Measurements from ENCODE around the gene WIPF2. TPM values are rescaled to one million over a fixed set of nuclear protein-coding genes. Genes with fewer than 3 reads are reported as not detected.

WIPF2 gene
- total and polyA plus RNA-seq, 8 donors = 6.3 to 21.7 (median 13.8) TPM

DNA sequence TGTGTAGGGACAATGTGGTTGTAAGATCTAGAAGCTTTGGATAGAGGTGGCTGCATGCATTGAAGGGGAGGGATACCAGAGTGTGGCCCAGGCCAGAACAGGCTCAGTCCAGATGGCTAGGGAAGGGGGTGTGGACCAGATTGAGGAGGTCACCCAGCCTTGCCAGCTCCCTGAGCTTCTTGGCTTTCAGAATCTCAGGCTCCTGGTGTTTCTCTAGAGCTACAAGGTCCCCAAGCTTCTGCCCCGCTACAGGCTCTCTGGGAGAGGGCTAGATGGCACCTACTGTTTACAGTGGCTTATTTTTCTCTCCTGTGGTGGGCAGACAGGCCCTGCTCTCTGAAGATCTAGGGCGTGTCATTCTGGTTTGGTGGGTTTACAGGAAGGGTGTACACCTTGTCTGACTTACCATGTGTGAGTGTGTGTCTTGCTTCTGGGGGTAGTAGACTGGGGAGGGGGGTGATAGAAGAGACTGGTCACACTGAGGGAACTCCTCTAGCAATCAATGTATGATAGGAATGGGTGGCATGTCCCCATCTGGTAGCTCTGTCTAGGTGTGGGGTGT lies 90.9 kb downstream of the WIPF2 start:
- ATAC-seq (peak in 2 of 4 donors; percentile 7 to 9), FAIRE-seq (no peak), DNase-seq (peak in 1 of 6 donors; percentile 14)
- no peaks in the 10 kb centered on the region for H3K9me3 ChIP-seq
- TF ChIP-seq, protein P1, sequence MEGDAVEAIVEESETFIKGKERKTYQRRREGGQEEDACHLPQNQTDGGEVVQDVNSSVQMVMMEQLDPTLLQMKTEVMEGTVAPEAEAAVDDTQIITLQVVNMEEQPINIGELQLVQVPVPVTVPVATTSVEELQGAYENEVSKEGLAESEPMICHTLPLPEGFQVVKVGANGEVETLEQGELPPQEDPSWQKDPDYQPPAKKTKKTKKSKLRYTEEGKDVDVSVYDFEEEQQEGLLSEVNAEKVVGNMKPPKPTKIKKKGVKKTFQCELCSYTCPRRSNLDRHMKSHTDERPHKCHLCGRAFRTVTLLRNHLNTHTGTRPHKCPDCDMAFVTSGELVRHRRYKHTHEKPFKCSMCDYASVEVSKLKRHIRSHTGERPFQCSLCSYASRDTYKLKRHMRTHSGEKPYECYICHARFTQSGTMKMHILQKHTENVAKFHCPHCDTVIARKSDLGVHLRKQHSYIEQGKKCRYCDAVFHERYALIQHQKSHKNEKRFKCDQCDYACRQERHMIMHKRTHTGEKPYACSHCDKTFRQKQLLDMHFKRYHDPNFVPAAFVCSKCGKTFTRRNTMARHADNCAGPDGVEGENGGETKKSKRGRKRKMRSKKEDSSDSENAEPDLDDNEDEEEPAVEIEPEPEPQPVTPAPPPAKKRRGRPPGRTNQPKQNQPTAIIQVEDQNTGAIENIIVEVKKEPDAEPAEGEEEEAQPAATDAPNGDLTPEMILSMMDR (IDR thresholded peaks at IDR 0.05) = no peak
- 69 to 75% methylated on average over 2 of the region's 2 CpGs for WGBS, 2 donors
- intact Hi-C loops (cut with DNase I) = loop anchor here in 2 of 3 donors (5.0 to 10.0 kb wide), 2 partner anchors 37 to 105 kb away; partner anchors contain the start of gene TOP2A (in 2 of the 2)
- peak overlapping the region in 2 of 4 donors; percentile 63 to 80 for H3K27ac ChIP-seq
- no peaks in the 10 kb centered on the region for H3K27me3 ChIP-seq
- H3K36me3 ChIP-seq = no peaks in the 10 kb centered on the region
- H3K4me3 ChIP-seq = peak overlapping the region in 1 of 4 donors; percentile 57
- peaks cover 7 to 56% (median 12%) of the 10 kb centered on the region in 3 donors for H3K4me1 ChIP-seq

GRCh38 chr17:40310882-40311391 lies 91.8 kb downstream of the WIPF2 start:
- peak in 2 of 6 donors; percentile 26 to 33 for DNase-seq
- WGBS, 2 donors = 41 to 43% methylated on average over 7 of the region's 7 CpGs

DNA sequence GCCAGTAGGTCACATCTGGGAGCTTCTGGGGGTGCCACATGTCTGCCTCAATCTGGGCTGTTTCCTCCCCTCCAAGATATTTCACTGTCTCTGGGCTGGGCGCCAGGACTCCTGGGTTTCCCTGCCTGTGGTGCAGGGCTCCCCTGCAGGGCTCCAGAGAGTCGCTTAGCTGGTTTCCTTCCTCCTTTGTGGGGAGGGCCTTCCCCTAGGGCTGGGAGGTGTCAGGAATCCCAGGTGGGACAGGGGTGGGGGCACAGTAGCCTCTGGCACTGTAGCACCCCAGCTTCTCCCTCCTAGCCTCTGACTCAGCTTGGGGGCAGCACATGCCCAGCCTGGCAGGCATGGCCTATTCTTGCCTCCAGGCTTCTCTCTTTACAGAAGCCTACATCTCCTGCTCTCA lies 92.5 kb downstream of the WIPF2 start:
- H3K4me1 ChIP-seq = peaks cover 13 to 72% (median 14%) of the 10 kb centered on the region in 3 donors
- ATAC-seq (peak in 2 of 4 donors; percentile 6 to 12), DNase-seq (peak in 3 of 6 donors; percentile 40 to 70 (median 62)), FAIRE-seq (no peak)
- no peaks in the 10 kb centered on the region for H3K36me3 ChIP-seq
- no peak overlapping the region for H3K4me3 ChIP-seq
- H3K9me3 ChIP-seq = no peaks in the 10 kb centered on the region
- intact Hi-C loops (cut with DNase I) = loop anchor here in 1 of 3 donors (5.0 kb wide), 1 partner anchor 36 kb away; no protein-coding TSS in a partner anchor
- peak overlapping the region in 2 of 4 donors; percentile 54 to 80 for H3K27ac ChIP-seq
- TF ChIP-seq, protein P1 (IDR thresholded peaks at IDR 0.05) = no peak
- H3K27me3 ChIP-seq = no peaks in the 10 kb centered on the region
- WGBS, 2 donors = 43 to 64% methylated on average over 2 of the region's 2 CpGs

More at GRCh38 chr17:40310882-40311391, 91.8 kb downstream of the WIPF2 start:
- Histone ChIP-seq H3K36me3 (no peaks in the 10 kb centered on the region), H3K4me3 (no peak overlapping the region), H3K4me1 (peaks cover 7 to 65% (median 14%) of the 10 kb centered on the region in 3 donors), H3K27ac (peak overlapping the region in 2 of 4 donors; percentile 54 to 80), H3K27me3 (no peaks in the 10 kb centered on the region), H3K9me3 (no peaks in the 10 kb centered on the region)
- ATAC-seq (peak in 1 of 4 donors; percentile 6), FAIRE-seq (no peak)
- TF ChIP-seq, protein P1 (IDR thresholded peaks at IDR 0.05) = no peak
- intact Hi-C loops (cut with DNase I) = loop anchor here in 1 of 3 donors (5.0 kb wide), 1 partner anchor 36 kb away; no protein-coding TSS in a partner anchor

DNA sequence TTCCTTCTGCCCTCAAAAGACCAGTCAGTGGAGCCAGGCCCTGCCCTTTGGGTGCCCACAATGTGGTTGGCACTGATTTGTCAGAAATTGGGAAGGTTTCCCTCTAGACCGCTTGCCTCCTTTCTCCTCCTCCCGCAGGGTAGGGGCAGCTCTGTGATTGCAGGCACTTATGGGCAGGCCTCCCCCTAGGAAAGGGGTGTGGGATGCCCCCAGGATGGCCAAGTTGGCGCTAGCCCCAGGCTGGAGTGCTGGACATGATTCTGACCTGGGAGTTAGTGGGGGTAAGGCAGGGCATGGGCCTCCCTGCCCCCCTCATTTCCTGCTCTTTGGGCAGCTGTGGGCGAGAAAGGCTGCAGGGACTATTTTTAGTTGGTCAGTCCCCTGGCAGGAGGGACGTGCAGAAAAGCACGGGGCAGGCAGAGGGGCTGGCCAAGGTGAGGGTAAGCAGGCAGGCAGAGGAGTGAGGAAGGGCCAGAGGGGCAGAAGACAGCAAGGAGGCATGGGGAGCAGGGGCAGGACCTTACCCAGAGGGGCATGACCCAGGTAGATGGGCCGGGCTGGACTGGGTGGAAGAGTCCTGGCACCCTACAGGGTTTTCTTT lies 93.1 kb downstream of the WIPF2 start:
- FAIRE-seq = no peak

More for the DNA sequence above, 93.1 kb downstream of the WIPF2 start:
- TF ChIP-seq, protein P1 (IDR thresholded peaks at IDR 0.05) = no peak
- Histone ChIP-seq H3K27ac (peak overlapping the region in 3 of 4 donors; percentile 22 to 80 (median 54)), H3K4me3 (no peak overlapping the region), H3K9me3 (no peaks in the 10 kb centered on the region), H3K36me3 (no peaks in the 10 kb centered on the region), H3K27me3 (no peaks in the 10 kb centered on the region), H3K4me1 (peaks cover 14 to 78% (median 20%) of the 10 kb centered on the region in 3 donors)
- 43 to 51% methylated on average over 7 of the region's 7 CpGs for WGBS, 2 donors
- peak in 1 of 6 donors; percentile 41 for DNase-seq
- no peak for ATAC-seq
- intact Hi-C loops (cut with DNase I) = loop anchor here in 1 of 3 donors (5.0 kb wide), 1 partner anchor 35 kb away; no protein-coding TSS in a partner anchor
